GM18868 (cell line): Measurements from ENCODE around the gene SLCO4C1.
A peak's percentile ranks its signal among the peaks of the same experiment; 100 is the strongest.
"Not testable (repeated sequence)": the region's sequence is repeated elsewhere in the genome, so short reads cannot be mapped to it uniquely, and the experiment has no call there.

Source experiments
- ATAC-seq: cut with Tn5 transposase; IDR thresholded peaks from one replicate; pipeline ENCODE4 v1.9.1; 2021; ENCODE audit warnings: mild to moderate bottlenecking, moderate library complexity; ENCODE audit not compliant: unreplicated experiment

The SLCO4C1 gene

GRCh38 chr5:102296178-102296817, at the start of gene SLCO4C1:
SLCO4C1 (minus strand) TSS chr5:102296284; CDS start chr5:102296262, 22 bp downstream.
- ATAC-seq, result peak; percentile 95

GRCh38 chr5:102341681-102342288, 45.7 kb upstream of the SLCO4C1 start:
- ATAC-seq, result no peak

- ATAC-seq, result no peak
These were observed 28.6 kb upstream of the SLCO4C1 start for GRCh38 chr5:102324714-102325113.

- ATAC-seq, result not testable (repeated sequence)
These were observed 22.7 kb upstream of the SLCO4C1 start for GRCh38 chr5:102318801-102319200.

GRCh38 chr5:102314328-102314727, 18.2 kb upstream of the SLCO4C1 start:
- no peak for ATAC-seq

GRCh38 chr5:102313912-102314311, 17.8 kb upstream of the SLCO4C1 start:
- ATAC-seq, result no peak

- no peak for ATAC-seq
These were observed 16.7 kb upstream of the SLCO4C1 start for GRCh38 chr5:102312586-102313370.

GRCh38 chr5:102309586-102309985, 13.5 kb upstream of the SLCO4C1 start:
- ATAC-seq, result no peak

- peak; percentile 61 for ATAC-seq
These were observed 11.1 kb upstream of the SLCO4C1 start for GRCh38 chr5:102307232-102307631.

- ATAC-seq, result no peak
These were observed 10.0 kb upstream of the SLCO4C1 start for GRCh38 chr5:102306121-102306520.

GRCh38 chr5:102295534-102296177, 428 bp downstream of the SLCO4C1 start:
- peak; percentile 2 for ATAC-seq

GRCh38 chr5:102294886-102295395, 1.1 kb downstream of the SLCO4C1 start:
- ATAC-seq, result no peak

- no peak for ATAC-seq
These were observed 6.1 kb downstream of the SLCO4C1 start for GRCh38 chr5:102290004-102290403.

- ATAC-seq, result no peak
These were observed 6.7 kb downstream of the SLCO4C1 start for GRCh38 chr5:102289251-102289899.

GRCh38 chr5:102288630-102289029, 7.5 kb downstream of the SLCO4C1 start:
- no peak for ATAC-seq

- peak; percentile 32 for ATAC-seq
These were observed 9.6 kb downstream of the SLCO4C1 start for GRCh38 chr5:102286476-102286875.

- ATAC-seq, result no peak
These were observed 12.8 kb downstream of the SLCO4C1 start for GRCh38 chr5:102283102-102283797.

GRCh38 chr5:102279711-102280110, 16.4 kb downstream of the SLCO4C1 start:
- no peak for ATAC-seq

- no peak for ATAC-seq
These were observed 17.9 kb downstream of the SLCO4C1 start for GRCh38 chr5:102278231-102278630.

GRCh38 chr5:102277144-102277543, 18.9 kb downstream of the SLCO4C1 start:
- ATAC-seq, result no peak
